GM12874 (cell line): Measurements from ENCODE around the gene DUXA.

Experiments
- CTCF ChIP-seq: IDR thresholded peaks from 2 replicates; pipeline ENCODE4 v1.5.1; 2011; ENCODE audit warnings: low read depth, mild to moderate bottlenecking, control low read depth, low read length, moderate library complexity; ENCODE audit not compliant: insufficient read depth

Gene DUXA

GRCh38 chr19:57167385-57167784 is at the start of gene DUXA:
Gene DUXA, minus strand, starts transcription at chr19:57167485. Its CDS starts 42 bp downstream, at chr19:57167443.
- TF ChIP-seq CTCF: no peak

- TF ChIP-seq CTCF: no peak
Measured at GRCh38 chr19:57212109-57212508, 44.8 kb upstream of the DUXA start.

GRCh38 chr19:57210381-57210780 is 43.1 kb upstream of the DUXA start:
- TF ChIP-seq CTCF: no peak

GRCh38 chr19:57202160-57202559 is 34.9 kb upstream of the DUXA start:
- TF ChIP-seq CTCF: no peak

DNA sequence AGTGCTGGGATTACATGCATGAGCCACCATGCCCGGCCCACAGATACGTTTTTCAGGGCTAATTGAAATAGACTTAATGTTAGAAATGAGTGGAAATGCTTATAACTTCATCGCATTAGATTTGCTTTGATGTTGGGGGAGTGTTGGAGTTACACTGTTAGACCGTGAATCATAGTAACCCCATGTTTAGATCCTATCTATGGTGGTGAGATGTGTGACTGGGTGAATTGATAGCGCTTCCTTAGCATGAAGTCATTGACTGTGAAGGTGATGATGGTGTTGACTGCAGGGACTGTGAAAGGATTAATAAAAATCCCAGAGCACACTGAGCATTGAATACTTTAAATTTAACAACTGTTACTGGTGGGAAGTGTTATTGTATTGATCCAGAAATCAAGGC is 25.7 kb upstream of the DUXA start:
- TF ChIP-seq CTCF: no peak

DNA sequence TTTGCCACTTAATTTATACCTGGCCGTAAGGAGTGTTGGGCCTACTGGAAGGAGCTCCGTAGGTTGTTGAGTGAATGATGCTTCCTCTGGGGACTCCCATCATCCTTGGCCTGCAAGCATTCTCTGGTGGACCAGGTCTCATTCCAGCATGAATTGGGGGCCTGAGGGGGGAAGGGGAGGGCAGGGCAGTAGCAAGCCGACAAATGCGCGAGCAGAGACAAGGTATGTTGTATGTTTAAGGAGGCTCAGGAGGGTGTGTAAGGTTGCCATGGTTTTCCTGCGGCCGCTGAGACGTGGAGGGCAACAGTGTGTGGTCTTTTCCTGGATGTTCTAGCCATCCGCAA is 24.8 kb upstream of the DUXA start:
- no peak for TF ChIP-seq CTCF

GRCh38 chr19:57191141-57192076 is 24.1 kb upstream of the DUXA start, which contains the start of gene ZNF264:
Gene ZNF264, plus strand, starts transcription at chr19:57191500. Its CDS starts 414 bp downstream, at chr19:57191914.
- TF ChIP-seq CTCF: 0 out of 2 replicates have a peak, but pooled peaks have one; percentile 15
